Hematopoietic multipotent progenitor cell treated with erythropoietin and hydrocortisone succinate and interleukin-3 and kit ligand, for 4 days (in vitro differentiated cells): ENCODE results near the gene TSPAN13.
"Not testable (repeated sequence)": the region's sequence is repeated elsewhere in the genome, so short reads cannot be mapped to it uniquely, and the experiment has no call there.

Experiments
- DNase-seq: peaks from one replicate; pipeline ENCODE4 v3.0.0-alpha.2; 2015

Gene TSPAN13

DNA sequence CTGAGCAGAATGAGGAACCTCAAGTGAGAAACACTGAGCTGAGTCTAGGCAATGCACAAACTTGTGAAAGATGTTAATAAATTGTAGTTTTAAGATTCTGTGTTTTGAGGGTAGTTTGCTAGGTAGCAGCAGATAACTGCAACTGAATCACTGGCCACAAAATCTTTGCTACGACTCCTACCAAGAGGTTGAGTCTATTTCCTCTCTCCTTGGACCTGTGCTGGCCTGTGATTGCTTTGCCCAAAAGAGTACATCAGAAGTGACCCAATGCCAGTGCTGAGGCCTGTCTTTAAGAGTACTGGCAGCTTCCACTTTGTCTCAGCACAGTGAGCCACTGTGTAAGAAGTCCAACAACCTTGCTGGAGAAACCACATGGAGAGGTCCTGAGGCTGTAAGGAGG lies 11.9 kb upstream of the TSPAN13 start:
- DNase-seq, result no peak

DNA sequence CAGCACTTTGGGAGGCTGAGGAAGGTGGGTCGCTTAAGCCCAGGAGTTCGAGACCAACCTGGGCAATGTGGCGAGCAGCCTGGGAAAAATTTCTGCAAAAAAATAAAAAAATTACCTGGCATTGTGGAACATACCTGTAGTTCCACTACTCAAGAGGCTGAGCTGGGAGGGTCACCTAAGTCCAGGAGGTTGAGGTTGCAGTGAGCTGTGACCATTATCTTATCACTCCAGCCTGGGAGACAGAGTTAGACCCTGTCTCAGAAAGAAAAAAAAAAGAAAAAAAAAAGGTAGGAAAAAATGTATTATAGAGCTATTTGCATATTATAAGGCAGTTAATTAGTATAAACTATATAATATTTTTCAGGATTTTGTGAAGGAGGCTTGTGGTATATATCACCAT lies 11.0 kb upstream of the TSPAN13 start:
- no peak for DNase-seq

DNA sequence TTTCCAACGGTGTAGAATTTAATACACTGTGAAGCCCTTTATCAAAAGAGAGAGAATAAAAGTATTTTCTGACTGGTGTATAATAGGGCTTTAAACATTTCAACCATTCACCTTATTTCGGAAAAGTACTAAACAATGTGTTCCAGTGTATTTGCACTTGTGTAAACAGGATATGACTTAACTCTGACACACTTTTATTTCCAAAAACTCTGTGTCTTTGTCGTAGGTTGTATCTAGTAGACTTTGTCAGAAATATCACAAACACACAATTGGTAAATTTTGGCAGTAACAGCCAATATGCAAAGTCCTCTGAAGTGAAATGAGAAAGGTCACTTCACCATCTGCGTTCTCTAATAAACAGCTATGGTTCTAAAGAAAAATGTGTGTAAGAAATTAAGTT lies 10.3 kb upstream of the TSPAN13 start:
- no peak for DNase-seq

DNA sequence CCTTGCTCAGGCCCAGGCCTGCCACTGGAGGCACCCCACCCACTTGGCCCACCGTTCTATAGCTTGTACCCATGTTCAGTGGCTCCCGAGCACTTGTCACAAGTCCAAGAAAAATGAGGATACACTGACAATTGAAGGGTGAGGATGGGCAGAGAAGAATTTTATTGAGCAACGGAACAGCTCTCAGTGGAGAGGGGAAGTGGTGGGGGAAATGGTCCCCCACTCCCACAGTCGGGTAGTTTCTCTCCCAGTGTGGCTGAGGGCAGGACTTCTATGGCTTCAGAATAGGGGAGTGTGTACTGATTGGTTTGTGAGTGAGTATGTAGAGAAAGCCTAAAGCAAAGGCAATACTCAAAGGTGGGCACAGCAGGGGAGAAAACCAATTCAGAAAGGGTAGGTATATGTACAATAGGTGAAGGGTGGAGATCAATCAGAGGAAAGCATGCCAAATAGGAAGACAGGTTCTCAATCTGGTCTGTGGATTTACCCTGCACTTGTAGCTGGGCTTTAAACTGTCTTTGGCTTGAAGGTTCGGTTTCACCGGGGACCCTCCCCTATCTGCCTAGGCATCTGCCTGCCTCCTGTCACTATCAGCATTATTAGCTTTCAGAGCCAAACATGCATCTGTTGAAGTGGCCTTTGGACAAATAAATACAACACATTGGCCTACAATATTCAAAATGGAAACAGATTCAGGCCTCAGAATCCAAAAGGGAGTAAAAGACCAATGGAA lies 8.9 kb upstream of the TSPAN13 start:
- DNase-seq, result peak; percentile 21

DNA sequence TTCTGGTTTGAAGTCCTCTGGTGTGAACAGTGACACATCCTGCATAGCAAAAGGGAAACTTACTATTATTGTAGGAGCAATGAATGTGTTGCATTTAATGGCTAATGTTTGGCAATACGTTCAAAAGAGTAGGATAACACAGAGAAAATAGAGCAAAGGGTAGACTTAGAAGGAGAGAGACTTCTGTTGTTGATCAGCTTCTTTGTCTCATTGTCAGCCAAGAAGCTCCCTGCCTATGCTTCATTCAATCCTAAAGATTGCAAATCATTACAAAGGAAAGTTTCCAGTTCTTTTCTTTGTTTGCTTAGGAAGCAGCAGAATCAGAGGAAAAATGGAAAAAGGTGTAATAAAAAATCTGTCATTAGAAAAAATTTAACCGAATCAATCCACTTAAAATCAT lies 7.9 kb upstream of the TSPAN13 start:
- no peak for DNase-seq

DNA sequence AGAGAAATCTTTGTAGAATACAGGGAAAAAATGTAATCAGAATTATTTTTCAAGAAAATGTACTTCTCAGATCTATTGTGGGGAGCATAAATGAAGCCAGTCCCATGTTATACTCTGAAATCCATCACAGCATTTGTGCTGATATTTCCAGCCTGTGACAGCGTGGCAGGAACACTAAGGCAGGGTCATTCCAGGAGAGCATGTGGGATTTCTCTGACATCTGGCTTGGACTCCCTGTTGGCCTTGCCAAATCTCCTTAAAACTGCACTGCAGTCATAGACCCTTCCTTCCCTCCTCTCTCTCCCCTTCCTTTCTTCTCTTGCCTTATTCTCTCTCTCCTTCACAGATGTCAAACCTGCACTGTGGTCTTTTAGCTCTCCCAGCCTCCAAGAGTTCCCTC lies 6.5 kb upstream of the TSPAN13 start:
- DNase-seq, result no peak

DNA sequence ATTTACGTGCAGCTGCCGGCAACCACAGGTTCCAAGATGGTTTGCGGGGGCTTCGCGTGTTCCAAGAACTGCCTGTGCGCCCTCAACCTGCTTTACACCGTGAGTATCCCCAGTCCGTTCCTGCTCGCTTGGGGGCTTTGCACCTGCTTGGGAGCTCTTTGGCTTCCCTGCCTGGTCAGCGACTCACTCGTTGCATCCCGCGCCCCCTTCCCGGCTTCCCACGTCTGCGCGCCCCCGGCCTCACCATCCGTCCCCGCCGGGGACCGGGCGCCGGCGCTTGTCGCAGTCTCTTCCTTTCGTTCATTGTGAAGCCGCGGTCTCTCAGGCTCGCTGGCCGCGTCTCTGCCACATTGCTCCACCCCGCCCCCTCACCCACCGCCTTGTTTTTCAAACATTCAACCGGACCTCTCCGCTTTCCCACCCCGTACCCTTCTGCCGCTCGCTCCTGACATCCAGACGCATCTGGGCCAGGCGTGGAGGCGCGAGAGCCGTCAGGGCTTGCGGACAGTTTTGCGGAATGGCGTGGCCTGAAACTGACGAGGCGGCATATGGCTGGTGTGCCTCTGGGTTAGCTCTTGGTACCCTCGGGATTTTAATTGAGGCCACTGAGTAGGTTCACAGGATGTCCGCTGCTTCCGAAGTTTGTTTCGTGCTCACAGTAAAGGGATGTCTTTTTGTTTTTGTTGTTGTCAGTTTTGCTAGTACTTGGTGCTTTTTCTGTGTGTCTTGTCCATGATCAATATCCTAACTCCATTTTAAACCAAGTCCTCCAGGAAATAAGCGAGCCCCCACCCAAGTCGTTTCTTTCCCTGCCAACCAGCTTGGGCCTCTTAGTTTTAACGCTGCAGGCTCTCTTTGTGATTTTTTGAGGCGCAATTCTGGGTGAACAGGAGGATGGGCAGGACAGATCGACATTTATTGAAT lies 639 bp downstream of the TSPAN13 start:
- DNase-seq, result peak; percentile 64

DNA sequence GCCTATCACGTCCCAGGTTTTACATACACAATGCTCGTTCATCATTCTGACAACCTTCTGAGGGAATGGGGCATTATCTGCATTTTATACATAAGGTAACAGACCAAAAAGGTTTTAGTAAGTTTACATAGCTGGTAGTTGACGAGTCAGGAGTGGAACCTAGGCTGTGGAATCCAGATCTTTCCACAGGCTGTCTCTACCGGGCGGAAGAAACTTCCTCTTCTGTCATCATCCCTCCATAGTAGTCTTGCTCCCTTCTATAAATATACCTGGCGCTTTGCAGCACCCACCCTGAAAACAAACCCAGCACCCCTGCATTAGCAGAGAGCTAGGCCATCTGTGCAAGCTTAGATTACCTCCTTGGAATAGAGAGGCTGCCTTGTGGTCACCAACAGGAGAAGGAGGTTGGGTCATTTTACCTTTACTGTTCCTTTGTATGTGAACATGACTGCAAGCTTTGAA lies 1.3 kb downstream of the TSPAN13 start:
- DNase-seq, result no peak

DNA sequence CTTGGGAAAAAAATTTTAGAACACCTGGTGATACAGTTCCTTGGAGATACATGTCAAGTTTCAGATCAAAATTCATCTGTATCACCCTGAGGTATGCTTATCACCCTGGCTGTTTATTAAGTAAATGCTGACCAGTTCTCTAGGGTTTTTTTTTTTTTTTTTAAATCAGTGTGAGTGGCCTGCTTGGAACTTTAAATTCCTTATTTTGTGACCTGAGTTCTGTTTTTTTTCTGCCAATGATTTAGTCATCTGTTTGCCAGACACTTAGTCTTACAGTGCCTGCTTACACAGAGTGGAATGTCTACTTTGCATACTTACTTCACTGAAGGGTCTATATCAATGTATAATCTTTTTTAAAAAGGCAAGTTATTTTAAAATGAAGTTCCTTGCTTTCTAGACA lies 1.8 kb downstream of the TSPAN13 start:
- no peak for DNase-seq

DNA sequence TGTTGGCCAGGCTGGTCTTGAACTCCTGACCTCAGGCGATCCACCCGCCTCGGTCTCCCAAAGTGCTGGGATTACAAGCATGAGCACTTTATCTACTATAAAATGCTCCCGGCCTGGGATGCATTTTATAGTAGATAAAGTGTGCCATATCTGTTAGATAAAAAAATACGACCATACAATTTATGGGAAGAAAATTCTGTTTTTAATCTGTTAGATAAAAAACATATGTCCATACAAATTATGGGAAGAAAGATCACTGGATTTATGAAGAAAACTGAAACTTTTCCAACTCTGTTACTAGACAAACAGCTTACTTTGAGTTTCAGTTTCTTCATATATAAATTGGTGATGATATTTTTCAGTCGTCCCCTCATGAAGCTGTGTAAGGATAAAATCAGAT lies 4.5 kb downstream of the TSPAN13 start:
- no peak for DNase-seq

DNA sequence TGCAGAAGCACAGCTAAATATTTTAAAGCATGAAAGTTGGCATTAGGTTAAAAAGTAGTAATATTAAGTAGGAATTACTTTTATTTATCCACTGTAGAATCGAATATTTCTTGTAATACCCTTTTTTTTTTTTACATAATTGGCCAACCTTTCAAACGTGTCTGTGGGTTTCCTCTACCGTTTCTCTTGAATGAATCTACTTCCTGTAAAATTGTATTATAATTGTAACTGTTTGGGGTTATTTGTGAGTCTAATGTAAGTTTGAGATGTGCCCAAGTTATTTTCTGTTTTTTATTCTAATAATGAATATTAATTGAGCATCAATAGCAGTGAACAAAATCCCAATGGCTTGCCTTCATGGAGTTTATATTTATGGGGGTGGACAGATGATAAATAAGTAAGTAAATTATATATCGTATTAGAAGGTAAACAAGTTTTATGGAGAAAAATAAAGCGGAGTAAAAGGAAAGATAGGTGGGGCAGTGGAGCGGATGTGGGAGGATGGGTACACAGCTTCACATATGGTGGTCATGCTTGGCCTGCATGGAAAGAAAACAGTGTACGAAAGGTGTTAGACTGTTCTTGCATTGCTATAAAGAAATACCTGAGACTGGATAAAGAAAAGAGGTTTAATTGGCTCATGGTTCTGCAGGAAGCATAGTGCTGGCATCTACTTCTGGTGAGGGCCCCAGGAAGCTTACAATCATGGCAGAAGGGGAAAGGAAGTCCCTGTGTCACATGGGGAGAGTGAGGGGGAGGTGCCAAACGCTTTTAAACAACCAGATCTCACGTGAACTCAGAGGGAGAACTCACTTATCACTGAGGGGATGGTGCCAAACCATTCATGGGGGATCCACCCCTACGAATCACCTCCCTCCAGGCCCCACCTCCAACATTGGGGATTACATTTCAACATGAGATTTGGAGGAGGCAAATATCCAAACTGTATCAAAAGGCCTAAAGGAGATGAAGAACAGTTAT lies 5.4 kb downstream of the TSPAN13 start:
- peak; percentile 19 for DNase-seq

DNA sequence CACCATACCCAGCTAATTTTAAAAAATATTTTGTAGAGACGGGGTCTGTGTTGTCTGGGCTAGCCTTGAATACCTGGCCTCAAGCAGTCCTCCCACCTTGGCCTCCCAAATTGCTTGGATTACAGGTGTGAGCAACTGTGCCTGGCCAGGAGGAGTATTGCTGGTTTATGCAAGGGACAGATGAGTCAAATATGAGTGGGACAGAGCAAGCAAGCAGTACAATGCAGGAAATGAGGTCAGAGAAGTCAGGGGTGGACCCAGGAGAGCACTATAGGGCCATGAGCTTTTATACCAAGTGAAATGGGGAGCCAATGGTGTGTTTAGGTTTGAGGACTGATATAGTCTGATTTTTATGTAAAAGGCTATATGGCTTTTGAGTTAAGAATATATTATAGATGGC lies 6.3 kb downstream of the TSPAN13 start:
- DNase-seq, result no peak

DNA sequence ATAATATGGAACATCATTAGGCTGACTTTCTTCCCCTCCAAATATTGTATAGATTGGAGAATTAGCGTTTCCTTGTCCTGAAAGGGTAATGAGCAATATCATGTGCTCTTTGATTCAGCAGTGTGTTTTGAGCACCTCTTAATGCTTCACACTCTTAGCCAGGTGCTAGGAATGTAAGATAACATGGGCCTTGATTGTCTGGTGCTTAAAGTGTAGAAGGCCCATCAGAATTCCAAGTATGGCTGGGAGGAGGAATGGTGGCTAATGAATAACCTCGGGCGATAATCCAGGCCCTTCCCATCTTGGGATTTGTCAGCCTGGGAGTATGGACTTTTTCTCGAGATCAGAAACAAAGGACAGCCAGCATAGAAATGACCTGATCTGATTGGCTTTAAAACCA lies 8.6 kb downstream of the TSPAN13 start:
- DNase-seq, result no peak

DNA sequence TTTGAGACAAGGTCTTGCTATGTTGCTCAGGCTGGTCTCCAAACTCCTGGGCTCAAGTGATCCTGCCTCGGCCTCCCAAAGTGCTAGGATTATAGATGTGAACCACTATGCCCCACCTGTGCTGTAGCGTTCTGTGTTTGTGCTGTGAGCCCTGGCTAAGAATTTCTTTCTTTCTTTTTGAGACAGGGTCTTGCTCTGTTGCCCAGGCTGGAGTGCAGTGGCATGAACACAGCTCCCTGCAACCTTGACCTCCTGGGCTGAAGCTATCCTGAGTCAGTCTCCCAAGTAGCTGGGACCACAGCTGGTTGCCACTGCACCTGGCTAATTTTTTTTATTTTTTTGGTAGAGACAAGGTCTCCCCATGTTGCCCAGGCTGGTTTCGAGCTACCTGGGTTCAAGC lies 11.4 kb downstream of the TSPAN13 start:
- no peak for DNase-seq

DNA sequence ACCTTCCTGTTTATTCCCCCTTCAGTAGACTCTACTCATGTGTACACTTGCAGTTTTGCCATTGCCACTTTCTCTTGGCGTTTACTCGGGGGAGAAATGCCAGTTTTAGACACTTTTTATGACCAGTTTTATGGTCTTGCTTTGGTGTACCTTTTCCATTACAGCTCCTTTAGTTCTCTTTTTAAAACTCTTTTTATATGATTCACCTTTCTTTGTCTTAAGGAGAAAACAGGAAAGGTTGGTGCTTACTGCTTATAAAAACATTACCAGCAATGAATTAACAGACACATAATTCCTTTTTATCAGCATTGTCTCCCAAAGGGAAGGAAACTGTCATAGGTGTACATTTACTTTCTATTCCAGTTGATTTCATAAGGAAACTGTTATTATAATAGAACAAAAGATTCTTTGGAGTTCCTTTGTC lies 11.9 kb downstream of the TSPAN13 start:
- no peak for DNase-seq

DNA sequence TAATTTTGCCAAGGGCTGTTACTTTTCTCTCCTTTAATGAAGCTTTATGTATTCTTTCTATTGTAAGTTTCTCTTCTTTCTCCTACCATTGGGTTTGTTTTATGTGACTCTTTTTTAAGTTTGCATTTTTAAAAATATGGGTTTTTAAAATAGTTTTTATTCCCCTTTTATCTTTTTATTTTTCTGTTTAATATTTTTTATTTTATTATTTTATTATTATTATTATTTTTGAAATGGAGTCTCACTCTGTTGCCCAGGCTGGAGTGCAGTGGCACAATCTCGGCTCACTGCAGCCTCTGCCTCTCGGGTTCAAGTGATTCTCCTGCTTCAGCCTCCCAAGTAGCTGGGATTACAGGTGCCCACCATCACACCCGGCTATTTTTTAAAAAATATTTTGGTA lies 16.4 kb downstream of the TSPAN13 start:
- not testable (repeated sequence) for DNase-seq

DNA sequence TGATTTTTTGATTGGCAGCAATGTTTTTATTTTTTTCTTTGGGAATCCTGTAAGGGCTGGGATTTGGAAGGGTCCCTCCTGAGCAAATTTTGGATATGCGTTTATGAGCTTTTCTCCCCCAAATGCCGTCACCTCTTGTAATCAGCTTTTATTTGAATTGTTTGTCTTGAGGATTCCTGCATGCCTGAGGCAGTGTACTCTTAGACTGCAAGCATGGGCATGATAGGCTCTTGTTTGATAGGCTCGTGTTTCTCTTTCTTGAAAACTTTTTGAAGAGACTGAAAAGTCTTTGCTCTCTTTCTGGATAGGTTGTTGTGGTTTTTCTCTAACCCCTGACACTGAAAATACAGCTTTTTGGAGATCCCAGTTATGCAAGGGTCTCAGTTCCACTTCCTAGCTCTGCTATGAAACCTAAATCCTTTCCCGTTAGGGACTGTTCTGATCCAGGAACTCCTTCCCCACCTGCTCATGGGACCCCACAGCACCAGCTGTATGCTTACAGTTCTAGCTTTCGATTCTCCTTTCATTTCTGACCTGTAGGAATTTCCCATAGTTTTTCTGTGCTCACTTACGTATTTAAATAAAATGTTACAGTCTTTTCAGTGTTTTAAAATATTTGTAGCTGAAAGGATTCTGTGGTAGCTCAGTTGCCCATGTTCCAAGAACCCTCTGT lies 17.2 kb downstream of the TSPAN13 start:
- no peak for DNase-seq

DNA sequence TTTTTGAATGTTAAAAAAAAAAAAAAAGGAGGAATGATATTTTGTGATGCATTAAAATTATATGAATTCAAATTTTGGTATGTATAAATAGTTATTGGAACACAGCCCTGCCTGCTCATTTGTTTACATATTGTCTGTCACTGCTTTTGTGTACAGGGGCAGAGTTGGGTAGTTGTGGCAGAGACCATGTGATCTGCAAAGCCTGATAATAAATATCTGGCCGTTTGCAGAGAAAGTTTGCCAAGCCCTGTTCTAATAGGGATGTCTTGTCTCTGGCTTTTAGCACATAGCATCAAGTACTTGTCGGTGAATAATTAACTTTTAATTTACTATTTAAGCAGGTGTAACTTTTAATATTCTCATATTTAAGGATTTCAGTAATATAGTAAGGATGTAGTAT lies 19.8 kb downstream of the TSPAN13 start:
- DNase-seq, result peak; percentile 72

DNA sequence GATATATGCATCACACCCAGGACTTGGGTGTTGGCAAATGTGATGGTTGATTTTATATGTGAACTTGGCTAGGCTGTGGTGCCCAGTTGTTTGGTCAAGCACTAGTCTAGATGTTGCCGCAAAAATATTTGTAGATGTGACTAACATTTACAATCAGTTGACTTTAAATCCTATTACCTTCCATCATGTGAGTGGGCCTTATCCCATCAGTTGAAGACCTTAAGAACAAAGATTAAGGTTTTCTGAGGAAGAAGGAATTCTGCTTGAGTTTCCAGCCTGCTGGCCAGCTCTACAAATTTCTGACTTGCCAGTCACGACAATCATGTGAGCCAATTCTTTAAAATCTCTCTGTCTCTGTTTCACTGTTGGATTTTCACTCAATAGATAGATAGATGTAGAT lies 20.3 kb downstream of the TSPAN13 start:
- no peak for DNase-seq

DNA sequence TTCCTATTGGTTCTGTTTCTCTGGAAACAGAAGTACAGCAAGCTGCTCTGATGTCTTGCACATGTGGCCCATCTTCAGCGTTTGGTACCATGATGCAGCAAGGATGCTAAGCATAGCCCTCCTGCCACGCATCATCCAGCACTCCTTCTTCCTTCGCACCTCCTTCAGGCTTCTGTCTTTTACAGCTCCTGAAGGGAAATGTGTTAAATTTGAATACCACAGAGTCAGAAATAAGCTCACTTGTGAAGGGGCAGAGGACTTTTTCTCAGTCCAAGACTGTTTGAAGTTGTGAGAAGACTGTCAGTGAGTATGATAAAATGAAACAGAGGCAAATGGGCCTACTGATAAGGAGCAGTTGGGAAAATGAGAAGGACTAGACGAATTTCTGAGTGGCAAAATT lies 20.7 kb downstream of the TSPAN13 start:
- DNase-seq, result peak; percentile 54

DNA sequence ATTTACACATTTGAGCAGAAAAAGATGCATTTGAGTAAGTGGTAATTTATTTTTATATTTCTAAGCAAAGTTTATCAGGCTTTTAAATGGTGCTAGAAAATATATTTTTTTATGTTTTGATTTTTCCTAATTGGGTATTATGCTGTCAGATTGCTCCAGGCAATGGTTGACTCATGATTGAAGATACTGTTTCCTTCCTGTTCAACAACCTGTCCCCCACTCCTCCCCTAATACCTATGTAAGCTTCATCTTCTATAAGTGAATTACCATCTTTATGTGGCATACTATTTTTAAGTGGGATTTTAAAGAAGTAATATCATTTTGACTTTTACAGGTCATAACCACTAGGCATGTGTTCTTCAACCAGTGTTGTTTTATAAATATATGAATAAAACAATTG lies 21.4 kb downstream of the TSPAN13 start:
- no peak for DNase-seq

DNA sequence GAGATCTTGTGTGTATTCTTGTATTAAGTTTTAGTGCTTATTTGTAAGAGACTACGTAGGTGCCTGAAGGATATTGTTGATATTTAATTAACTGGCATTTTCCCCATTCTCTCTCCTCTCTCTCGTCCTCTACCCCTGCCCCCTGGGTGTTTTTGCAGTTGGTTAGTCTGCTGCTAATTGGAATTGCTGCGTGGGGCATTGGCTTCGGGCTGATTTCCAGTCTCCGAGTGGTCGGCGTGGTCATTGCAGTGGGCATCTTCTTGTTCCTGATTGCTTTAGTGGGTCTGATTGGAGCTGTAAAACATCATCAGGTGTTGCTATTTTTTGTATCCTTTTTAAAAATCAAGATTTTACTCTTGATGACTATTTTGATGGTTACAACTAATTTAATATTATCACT lies 22.5 kb downstream of the TSPAN13 start:
- no peak for DNase-seq
